Keratinocyte (primary cell): ENCODE results near the gene MYO10.

Experiments
- EZH2 ChIP-seq: IDR thresholded peaks from one replicate; pipeline ENCODE4 v1.6.1; 2012; ENCODE audit warnings: inconsistent platforms, mild to moderate bottlenecking, low read length, moderate library complexity
- TF ChIP-seq, protein P1 (sequence below), 3 experiments: IDR thresholded peaks in 1 of 3; conservative IDR thresholded peaks in 1 of 3; optimal IDR thresholded peaks in 1 of 3; 2 replicates in 2 of 3; 3 replicates in 1 of 3; pipeline versions ENCODE3 to v1.5.1; 2011; ENCODE audit warnings: low read length in 3 of 3, mild to moderate bottlenecking in 3 of 3, moderate library complexity in 2 of 3, control low read depth in 1 of 3, inconsistent platforms in 1 of 3; ENCODE audit not compliant: insufficient read depth in 2 of 3; ENCODE audit errors: extremely low read depth in 1 of 3

DNA sequence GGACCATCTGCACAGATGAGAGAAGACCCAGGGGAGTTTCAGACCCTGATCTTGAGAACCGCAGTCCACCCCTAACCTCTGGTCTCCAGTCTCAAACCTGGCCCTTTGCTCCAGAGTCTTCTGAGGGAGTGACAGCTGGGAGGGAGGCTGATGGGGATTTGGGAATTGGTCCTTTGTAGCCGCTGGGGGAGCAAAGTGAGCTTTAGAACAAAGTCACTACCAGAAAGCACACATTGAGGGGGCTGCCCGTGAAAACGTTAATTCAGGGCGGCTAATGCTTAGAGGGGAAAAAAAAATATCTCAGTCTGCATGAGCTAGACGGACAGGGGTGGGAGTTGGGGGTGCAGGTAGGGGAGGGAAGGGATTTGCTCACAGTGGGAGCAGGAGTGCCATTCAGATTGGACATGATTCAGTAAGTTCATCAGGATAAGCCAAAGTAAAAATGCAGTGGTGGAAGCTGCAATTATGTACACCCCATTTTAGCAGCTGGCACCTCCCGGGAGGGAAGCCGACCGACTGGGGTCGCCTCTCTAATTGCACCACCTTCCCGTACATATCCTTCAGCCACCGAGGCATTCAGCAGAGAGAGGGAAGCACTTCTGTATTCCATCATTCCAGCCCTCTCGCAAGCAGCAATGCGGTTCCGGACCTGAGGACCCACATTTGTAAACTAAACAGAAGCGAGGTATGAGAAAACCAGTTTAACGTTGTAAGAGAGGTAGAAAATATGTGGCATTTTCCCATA lies 195.8 kb downstream of the MYO10 start:
- TF ChIP-seq, protein P1, sequence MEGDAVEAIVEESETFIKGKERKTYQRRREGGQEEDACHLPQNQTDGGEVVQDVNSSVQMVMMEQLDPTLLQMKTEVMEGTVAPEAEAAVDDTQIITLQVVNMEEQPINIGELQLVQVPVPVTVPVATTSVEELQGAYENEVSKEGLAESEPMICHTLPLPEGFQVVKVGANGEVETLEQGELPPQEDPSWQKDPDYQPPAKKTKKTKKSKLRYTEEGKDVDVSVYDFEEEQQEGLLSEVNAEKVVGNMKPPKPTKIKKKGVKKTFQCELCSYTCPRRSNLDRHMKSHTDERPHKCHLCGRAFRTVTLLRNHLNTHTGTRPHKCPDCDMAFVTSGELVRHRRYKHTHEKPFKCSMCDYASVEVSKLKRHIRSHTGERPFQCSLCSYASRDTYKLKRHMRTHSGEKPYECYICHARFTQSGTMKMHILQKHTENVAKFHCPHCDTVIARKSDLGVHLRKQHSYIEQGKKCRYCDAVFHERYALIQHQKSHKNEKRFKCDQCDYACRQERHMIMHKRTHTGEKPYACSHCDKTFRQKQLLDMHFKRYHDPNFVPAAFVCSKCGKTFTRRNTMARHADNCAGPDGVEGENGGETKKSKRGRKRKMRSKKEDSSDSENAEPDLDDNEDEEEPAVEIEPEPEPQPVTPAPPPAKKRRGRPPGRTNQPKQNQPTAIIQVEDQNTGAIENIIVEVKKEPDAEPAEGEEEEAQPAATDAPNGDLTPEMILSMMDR (optimal IDR thresholded peaks at IDR 0.05 in 1 of 3, IDR thresholded peaks at IDR 0.05 in 1 of 3, conservative IDR thresholded peaks at IDR 0.05 in 1 of 3; ENCODE audit: extremely low read depth in 1 of 3, insufficient read depth in 2 of 3, low read length in 3 of 3): no peak
- TF ChIP-seq EZH2: no peak
